NB4 (cell line): ENCODE data around the gene UCK2.

Experiments used
- CTCF ChIP-seq: IDR thresholded peaks from one replicate; pipeline ENCODE4 v1.5.1; 2012; ENCODE audit warnings: low read depth, low read length
- MAX ChIP-seq: IDR thresholded peaks from 2 replicates; pipeline ENCODE4 v1.6.1; 2011; ENCODE audit warnings: low read depth, low read length
- MYC ChIP-seq: IDR thresholded peaks from 2 replicates; pipeline ENCODE4 v1.6.1; 2011; ENCODE audit warnings: low read depth, low read length
- POLR2A ChIP-seq: IDR thresholded peaks from 2 replicates; pipeline ENCODE4 v1.6.1; 2011; ENCODE audit warnings: mild to moderate bottlenecking; ENCODE audit not compliant: insufficient read length; ENCODE audit errors: extremely low read depth

- TF ChIP-seq CTCF (no peak), POLR2A (no peak), MAX (no peak), MYC (no peak)
Observed at GRCh38 chr1:165876121-165876520, 48.7 kb downstream of the UCK2 start.
